Measurements from ENCODE around the gene FARP2. TPM values are rescaled to one million over a fixed set of nuclear protein-coding genes. Genes with fewer than 3 reads are reported as not detected.

FARP2 gene
- total RNA-seq, 1 experiment from 2014 or later, result 37.2 TPM

- no peaks in the 10 kb centered on the region for H3K9me3 Mint-ChIP-seq (ENCODE audit: unreplicated experiment)
- POLR2A ChIA-PET, result no interaction called here
These were observed 98.9 kb downstream of the FARP2 start for GRCh38 chr2:241454837-241455485.

GRCh38 chr2:241456546-241456945 lies 100.5 kb downstream of the FARP2 start:
- H3K9me3 Mint-ChIP-seq (ENCODE audit: unreplicated experiment), result no peaks in the 10 kb centered on the region
- no peak overlapping the region for H3K4me3 Mint-ChIP-seq (ENCODE audit: unreplicated experiment)
- no peaks in the 10 kb centered on the region for H3K4me1 Mint-ChIP-seq (ENCODE audit: low read depth, unreplicated experiment)
- no peak overlapping the region for H3K4me3 ChIP-seq (ENCODE audit: low read depth, low read length)
- H3K36me3 Mint-ChIP-seq (ENCODE audit: insufficient read depth, unreplicated experiment), result peaks cover 9% of the 10 kb centered on the region
- TF ChIP-seq, protein P1, sequence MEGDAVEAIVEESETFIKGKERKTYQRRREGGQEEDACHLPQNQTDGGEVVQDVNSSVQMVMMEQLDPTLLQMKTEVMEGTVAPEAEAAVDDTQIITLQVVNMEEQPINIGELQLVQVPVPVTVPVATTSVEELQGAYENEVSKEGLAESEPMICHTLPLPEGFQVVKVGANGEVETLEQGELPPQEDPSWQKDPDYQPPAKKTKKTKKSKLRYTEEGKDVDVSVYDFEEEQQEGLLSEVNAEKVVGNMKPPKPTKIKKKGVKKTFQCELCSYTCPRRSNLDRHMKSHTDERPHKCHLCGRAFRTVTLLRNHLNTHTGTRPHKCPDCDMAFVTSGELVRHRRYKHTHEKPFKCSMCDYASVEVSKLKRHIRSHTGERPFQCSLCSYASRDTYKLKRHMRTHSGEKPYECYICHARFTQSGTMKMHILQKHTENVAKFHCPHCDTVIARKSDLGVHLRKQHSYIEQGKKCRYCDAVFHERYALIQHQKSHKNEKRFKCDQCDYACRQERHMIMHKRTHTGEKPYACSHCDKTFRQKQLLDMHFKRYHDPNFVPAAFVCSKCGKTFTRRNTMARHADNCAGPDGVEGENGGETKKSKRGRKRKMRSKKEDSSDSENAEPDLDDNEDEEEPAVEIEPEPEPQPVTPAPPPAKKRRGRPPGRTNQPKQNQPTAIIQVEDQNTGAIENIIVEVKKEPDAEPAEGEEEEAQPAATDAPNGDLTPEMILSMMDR (IDR thresholded peaks at IDR 0.05; ENCODE audit: insufficient read depth in 1 of 2, low read depth in 1 of 2, low read length in 1 of 2, severe bottlenecking in 1 of 2, unreplicated experiment in 1 of 2), result no peak
- intact Hi-C loops (cut with micrococcal nuclease; ENCODE audit: unreplicated experiment), result no loop called here
- H3K4me1 ChIP-seq, result no peaks in the 10 kb centered on the region
- no TSS peak for BruUV-seq (replicated peaks)
- H3K27ac Mint-ChIP-seq (ENCODE audit: unreplicated experiment), result no peak overlapping the region
- CTCF ChIA-PET, result no interaction called here
- H3K9me3 ChIP-seq, result no peaks in the 10 kb centered on the region
- POLR2A ChIA-PET, result no interaction called here
- no peaks in the 10 kb centered on the region for H3K27me3 Mint-ChIP-seq (ENCODE audit: insufficient read depth, unreplicated experiment)
- H3K36me3 ChIP-seq (ENCODE audit: control insufficient read depth, insufficient read depth, low read length), result no peaks in the 10 kb centered on the region
- H3K27me3 ChIP-seq (replicated peaks; ENCODE audit: control insufficient read depth, insufficient read depth, low read length), result no peaks in the 10 kb centered on the region
- no peak for DNase-seq

More at GRCh38 chr2:241454837-241455485, 98.9 kb downstream of the FARP2 start:
- no peak for DNase-seq
- Histone ChIP-seq H3K27me3 (replicated peaks; ENCODE audit: control insufficient read depth, insufficient read depth, low read length) (no peaks in the 10 kb centered on the region), H3K4me3 (ENCODE audit: low read depth, low read length) (no peak overlapping the region), H3K4me1 (no peaks in the 10 kb centered on the region), H3K9me3 (no peaks in the 10 kb centered on the region), H3K36me3 (ENCODE audit: control insufficient read depth, insufficient read depth, low read length) (no peaks in the 10 kb centered on the region)
- Mint-ChIP-seq H3K4me3 (ENCODE audit: unreplicated experiment) (no peak overlapping the region), H3K36me3 (ENCODE audit: insufficient read depth, unreplicated experiment) (peaks cover 9% of the 10 kb centered on the region), H3K4me1 (ENCODE audit: low read depth, unreplicated experiment) (no peaks in the 10 kb centered on the region), H3K27me3 (ENCODE audit: insufficient read depth, unreplicated experiment) (no peaks in the 10 kb centered on the region), H3K27ac (ENCODE audit: unreplicated experiment) (no peak overlapping the region)
- CTCF ChIA-PET, result no interaction called here
- BruUV-seq (replicated peaks), result no TSS peak
- intact Hi-C loops (cut with micrococcal nuclease; ENCODE audit: unreplicated experiment), result no loop called here
- TF ChIP-seq, protein P1 (IDR thresholded peaks at IDR 0.05; ENCODE audit: insufficient read depth in 1 of 2, low read depth in 1 of 2, low read length in 1 of 2, severe bottlenecking in 1 of 2, unreplicated experiment in 1 of 2), result no peak

DNA sequence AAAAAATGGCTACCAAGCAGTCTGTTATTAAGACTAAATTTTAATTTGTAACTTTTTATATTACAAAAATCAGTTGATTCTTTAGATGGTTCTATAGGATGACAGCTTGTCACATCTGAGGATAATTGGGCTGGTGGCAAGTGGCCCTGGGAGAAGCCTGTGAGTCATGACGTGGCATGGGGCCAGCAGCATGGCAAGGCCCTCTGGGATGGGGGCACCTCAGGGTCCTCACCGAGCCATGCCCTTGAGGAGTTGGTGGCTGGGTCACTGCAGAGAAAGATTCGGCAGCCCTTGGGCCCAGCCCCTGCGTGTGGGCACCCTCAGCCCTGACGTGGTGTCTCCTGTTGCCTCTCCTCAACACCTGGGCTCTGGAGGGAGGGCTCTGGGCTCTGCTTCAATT lies 102.6 kb downstream of the FARP2 start:
- DNase-seq, result no peak
- H3K36me3 ChIP-seq (ENCODE audit: control insufficient read depth, insufficient read depth, low read length), result no peaks in the 10 kb centered on the region
- no peaks in the 10 kb centered on the region for H3K27me3 Mint-ChIP-seq (ENCODE audit: insufficient read depth, unreplicated experiment)
- no TSS peak for BruUV-seq (replicated peaks)
- POLR2A ChIA-PET, result no interaction called here
- H3K4me3 ChIP-seq (ENCODE audit: low read depth, low read length), result no peak overlapping the region
- H3K4me1 ChIP-seq, result no peaks in the 10 kb centered on the region
- H3K9me3 Mint-ChIP-seq (ENCODE audit: unreplicated experiment), result no peaks in the 10 kb centered on the region
- intact Hi-C loops (cut with micrococcal nuclease; ENCODE audit: unreplicated experiment), result no loop called here
- TF ChIP-seq, protein P1 (IDR thresholded peaks at IDR 0.05; ENCODE audit: insufficient read depth in 1 of 2, low read depth in 1 of 2, low read length in 1 of 2, severe bottlenecking in 1 of 2, unreplicated experiment in 1 of 2), result no peak
- peaks cover 9% of the 10 kb centered on the region for H3K36me3 Mint-ChIP-seq (ENCODE audit: insufficient read depth, unreplicated experiment)
- no peak overlapping the region for H3K27ac Mint-ChIP-seq (ENCODE audit: unreplicated experiment)
- CTCF ChIA-PET, result no interaction called here
- H3K9me3 ChIP-seq, result no peaks in the 10 kb centered on the region
- H3K27me3 ChIP-seq (replicated peaks; ENCODE audit: control insufficient read depth, insufficient read depth, low read length), result no peaks in the 10 kb centered on the region
- no peaks in the 10 kb centered on the region for H3K4me1 Mint-ChIP-seq (ENCODE audit: low read depth, unreplicated experiment)
- H3K4me3 Mint-ChIP-seq (ENCODE audit: unreplicated experiment), result no peak overlapping the region

All from Caco-2 (cell line).